Measurements from ENCODE around the gene MPZL1.
"Not testable (repeated sequence)": the region's sequence is repeated elsewhere in the genome, so short reads cannot be mapped to it uniquely, and the experiment has no call there.

MPZL1 gene

GRCh38 chr1:167820684-167821355 is 99.0 kb downstream of the MPZL1 start:
- intact Hi-C loops (cut with micrococcal nuclease), result no loop called here
- no peak overlapping the region for H3K27ac Mint-ChIP-seq
- peaks cover 7% of the 10 kb centered on the region for H3K4me1 Mint-ChIP-seq (ENCODE audit: low read depth)
- no peaks in the 10 kb centered on the region for H3K36me3 Mint-ChIP-seq (ENCODE audit: low read depth)
- no peak overlapping the region for H3K4me3 Mint-ChIP-seq
- H3K27me3 Mint-ChIP-seq, result peaks cover 8% of the 10 kb centered on the region
- H3K9me3 Mint-ChIP-seq, result peaks cover 4% of the 10 kb centered on the region

DNA sequence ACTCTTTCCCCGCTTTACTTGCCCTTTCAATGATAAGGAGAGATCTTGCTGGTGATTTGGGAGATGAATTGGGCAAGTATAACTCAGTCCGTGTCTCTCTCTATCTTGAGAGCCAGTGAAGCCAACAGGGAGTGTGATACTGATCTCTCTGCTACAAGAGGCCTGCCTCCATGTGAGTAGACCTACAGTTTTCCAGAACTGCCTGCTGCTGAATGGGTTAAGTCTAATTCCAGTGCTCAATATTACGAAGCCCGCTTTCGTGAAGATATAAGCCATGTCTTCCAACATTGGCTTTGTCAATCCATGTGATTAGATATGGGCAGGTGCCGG is 99.5 kb downstream of the MPZL1 start:
- Mint-ChIP-seq H3K27me3 (peaks cover 8% of the 10 kb centered on the region), H3K27ac (no peak overlapping the region), H3K9me3 (no peaks in the 10 kb centered on the region), H3K4me3 (no peak overlapping the region), H3K36me3 (ENCODE audit: low read depth) (no peaks in the 10 kb centered on the region), H3K4me1 (ENCODE audit: low read depth) (peaks cover 7% of the 10 kb centered on the region)
- intact Hi-C loops (cut with micrococcal nuclease), result no loop called here

GRCh38 chr1:167821969-167822685 is 100.3 kb downstream of the MPZL1 start:
- Mint-ChIP-seq H3K4me1 (ENCODE audit: low read depth) (peaks cover 7% of the 10 kb centered on the region), H3K4me3 (no peak overlapping the region), H3K27me3 (peaks cover 8% of the 10 kb centered on the region), H3K9me3 (no peaks in the 10 kb centered on the region), H3K27ac (no peak overlapping the region), H3K36me3 (ENCODE audit: low read depth) (no peaks in the 10 kb centered on the region)
- intact Hi-C loops (cut with micrococcal nuclease), result no loop called here

GRCh38 chr1:167824163-167824794 is 102.5 kb downstream of the MPZL1 start:
- Mint-ChIP-seq H3K27me3 (peaks cover 8% of the 10 kb centered on the region), H3K36me3 (ENCODE audit: low read depth) (no peaks in the 10 kb centered on the region), H3K4me1 (ENCODE audit: low read depth) (peaks cover 7% of the 10 kb centered on the region), H3K27ac (no peak overlapping the region), H3K4me3 (no peak overlapping the region), H3K9me3 (no peaks in the 10 kb centered on the region)
- intact Hi-C loops (cut with micrococcal nuclease), result no loop called here

- H3K4me1 Mint-ChIP-seq (ENCODE audit: low read depth), result no peaks in the 10 kb centered on the region
These were observed 103.8 kb downstream of the MPZL1 start for GRCh38 chr1:167825419-167826079.

GRCh38 chr1:167826127-167826526 is 104.3 kb downstream of the MPZL1 start:
- peaks cover 5% of the 10 kb centered on the region for H3K27me3 Mint-ChIP-seq
- H3K36me3 Mint-ChIP-seq (ENCODE audit: low read depth), result no peaks in the 10 kb centered on the region
- no peaks in the 10 kb centered on the region for H3K9me3 Mint-ChIP-seq
- intact Hi-C loops (cut with micrococcal nuclease), result no loop called here
- no peak overlapping the region for H3K4me3 Mint-ChIP-seq
- no peaks in the 10 kb centered on the region for H3K4me1 Mint-ChIP-seq (ENCODE audit: low read depth)
- H3K27ac Mint-ChIP-seq, result no peak overlapping the region

More at GRCh38 chr1:167825419-167826079, 103.8 kb downstream of the MPZL1 start:
- no peaks in the 10 kb centered on the region for H3K9me3 Mint-ChIP-seq
- H3K27me3 Mint-ChIP-seq, result peaks cover 8% of the 10 kb centered on the region
- H3K27ac Mint-ChIP-seq, result no peak overlapping the region
- H3K36me3 Mint-ChIP-seq (ENCODE audit: low read depth), result no peaks in the 10 kb centered on the region
- no peak overlapping the region for H3K4me3 Mint-ChIP-seq
- intact Hi-C loops (cut with micrococcal nuclease), result no loop called here

- Mint-ChIP-seq H3K9me3 (no peaks in the 10 kb centered on the region), H3K4me1 (ENCODE audit: low read depth) (peaks cover 7% of the 10 kb centered on the region), H3K36me3 (ENCODE audit: low read depth) (no peaks in the 10 kb centered on the region), H3K27me3 (no peaks in the 10 kb centered on the region), H3K4me3 (no peak overlapping the region), H3K27ac (no peak overlapping the region)
- intact Hi-C loops (cut with micrococcal nuclease), result no loop called here
These were observed 108.1 kb downstream of the MPZL1 start for GRCh38 chr1:167829868-167830267.

DNA sequence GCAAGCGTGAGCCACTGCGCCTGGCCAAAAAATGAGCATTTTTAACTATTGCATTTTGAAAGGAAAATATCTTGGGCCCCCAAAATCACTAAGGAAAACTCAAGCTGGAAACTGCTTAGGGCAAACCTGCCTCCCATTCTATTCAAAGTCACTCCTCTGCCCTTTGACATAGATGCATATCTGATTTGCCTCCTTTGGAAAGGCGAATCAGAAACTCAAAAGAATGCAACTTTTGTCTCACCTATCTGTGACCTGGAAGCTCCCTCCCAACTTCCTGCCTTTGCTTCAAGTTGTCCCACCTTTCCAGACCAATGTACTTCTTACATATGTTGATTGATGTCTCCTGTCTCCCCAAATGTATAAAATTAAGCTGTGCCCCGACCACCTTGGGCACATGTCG is 108.9 kb downstream of the MPZL1 start:
- H3K4me1 Mint-ChIP-seq (ENCODE audit: low read depth); H3K9me3 Mint-ChIP-seq; intact Hi-C loops (cut with micrococcal nuclease); H3K4me3 Mint-ChIP-seq; H3K27ac Mint-ChIP-seq; H3K36me3 Mint-ChIP-seq (ENCODE audit: low read depth); H3K27me3 Mint-ChIP-seq: not testable (repeated sequence)

DNA sequence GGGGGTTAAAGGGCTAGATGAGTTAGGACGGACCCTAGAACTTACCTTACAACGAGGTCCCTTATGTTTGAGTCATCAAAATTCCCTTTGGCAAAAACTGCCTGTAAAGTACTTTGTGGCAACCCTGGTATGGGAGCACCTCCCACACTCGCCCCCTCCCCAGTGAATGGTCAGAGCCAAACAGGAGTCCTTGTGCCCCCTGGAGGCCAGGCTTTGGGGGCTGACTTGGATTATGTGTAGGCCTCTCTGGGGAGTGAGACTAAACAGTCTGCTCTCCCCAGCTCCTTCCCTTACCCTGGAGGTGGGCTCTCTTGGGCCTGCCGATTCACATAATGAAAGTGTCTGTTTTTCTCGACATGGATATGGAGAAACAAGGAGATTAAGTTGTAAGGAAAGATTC is 110.9 kb downstream of the MPZL1 start:
- H3K27me3 Mint-ChIP-seq, result no peaks in the 10 kb centered on the region
- intact Hi-C loops (cut with micrococcal nuclease), result no loop called here
- no peak overlapping the region for H3K27ac Mint-ChIP-seq
- H3K36me3 Mint-ChIP-seq (ENCODE audit: low read depth), result no peaks in the 10 kb centered on the region
- H3K4me3 Mint-ChIP-seq, result no peak overlapping the region
- H3K4me1 Mint-ChIP-seq (ENCODE audit: low read depth), result peaks cover 7% of the 10 kb centered on the region
- no peaks in the 10 kb centered on the region for H3K9me3 Mint-ChIP-seq

DNA sequence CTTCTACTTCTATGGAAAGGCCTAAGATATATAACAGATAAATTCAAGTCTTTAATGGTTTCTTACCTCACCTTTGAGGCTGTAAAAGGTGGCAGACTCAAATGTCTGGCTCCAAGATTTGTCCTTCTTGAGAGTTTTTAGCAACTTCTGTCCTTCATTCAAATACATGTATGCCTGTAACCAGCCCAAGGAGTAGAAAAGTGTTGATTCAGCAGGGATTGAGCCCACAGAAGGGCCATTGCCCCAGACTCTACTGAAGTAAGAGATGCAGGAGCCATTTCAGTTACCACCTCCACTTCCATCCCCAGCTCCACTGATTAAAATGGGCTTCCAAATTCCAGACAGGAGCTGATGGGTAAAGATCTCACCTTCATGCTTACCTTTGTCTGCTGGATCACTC is 112.1 kb downstream of the MPZL1 start:
- H3K27ac Mint-ChIP-seq, result no peak overlapping the region
- H3K4me3 Mint-ChIP-seq, result no peak overlapping the region
- H3K9me3 Mint-ChIP-seq, result no peaks in the 10 kb centered on the region
- intact Hi-C loops (cut with micrococcal nuclease), result no loop called here
- H3K27me3 Mint-ChIP-seq, result no peaks in the 10 kb centered on the region
- H3K4me1 Mint-ChIP-seq (ENCODE audit: low read depth), result peaks cover 7% of the 10 kb centered on the region
- no peaks in the 10 kb centered on the region for H3K36me3 Mint-ChIP-seq (ENCODE audit: low read depth)

DNA sequence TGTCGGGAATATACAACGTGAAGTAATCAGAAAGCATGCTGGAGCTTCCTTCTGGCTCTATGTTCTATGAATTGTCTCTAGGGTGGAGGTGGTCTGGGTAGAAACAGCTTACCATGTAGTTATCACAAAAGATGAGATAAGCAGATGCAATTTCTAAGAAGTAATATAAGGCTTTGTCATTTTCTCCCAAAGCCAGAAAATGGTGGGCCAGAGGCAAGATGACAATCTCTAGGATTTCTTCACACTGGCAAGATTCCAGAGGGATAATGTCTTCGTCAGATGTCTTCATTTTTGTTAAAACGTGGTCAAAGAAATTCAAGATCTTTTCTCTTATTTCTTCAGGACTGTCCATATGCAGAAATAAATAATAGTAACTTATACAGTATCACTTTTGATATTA is 114.4 kb downstream of the MPZL1 start:
- intact Hi-C loops (cut with micrococcal nuclease), result no loop called here
- peaks cover 7% of the 10 kb centered on the region for H3K4me1 Mint-ChIP-seq (ENCODE audit: low read depth)

GRCh38 chr1:167837326-167837725 is 115.5 kb downstream of the MPZL1 start:
- no peaks in the 10 kb centered on the region for H3K9me3 Mint-ChIP-seq
- H3K27ac Mint-ChIP-seq, result no peak overlapping the region
- intact Hi-C loops (cut with micrococcal nuclease), result no loop called here
- peaks cover 7% of the 10 kb centered on the region for H3K4me1 Mint-ChIP-seq (ENCODE audit: low read depth)
- H3K4me3 Mint-ChIP-seq, result no peak overlapping the region
- peaks cover 1% of the 10 kb centered on the region for H3K27me3 Mint-ChIP-seq
- H3K36me3 Mint-ChIP-seq (ENCODE audit: low read depth), result no peaks in the 10 kb centered on the region

More for the DNA sequence above, 114.4 kb downstream of the MPZL1 start:
- Mint-ChIP-seq H3K27ac (no peak overlapping the region), H3K27me3 (peaks cover 1% of the 10 kb centered on the region), H3K9me3 (no peaks in the 10 kb centered on the region), H3K4me3 (no peak overlapping the region), H3K36me3 (ENCODE audit: low read depth) (no peaks in the 10 kb centered on the region)

- Mint-ChIP-seq H3K9me3 (no peaks in the 10 kb centered on the region), H3K4me1 (ENCODE audit: low read depth) (peaks cover 7% of the 10 kb centered on the region), H3K36me3 (ENCODE audit: low read depth) (no peaks in the 10 kb centered on the region), H3K27me3 (peaks cover 1% of the 10 kb centered on the region), H3K4me3 (no peak overlapping the region), H3K27ac (no peak overlapping the region)
- intact Hi-C loops (cut with micrococcal nuclease), result no loop called here
These were observed 117.2 kb downstream of the MPZL1 start for GRCh38 chr1:167839009-167839408.
